ENCODE measurements around the gene TBC1D2. TPM values are rescaled to one million over a fixed set of nuclear protein-coding genes. Genes with fewer than 3 reads are reported as not detected.

The TBC1D2 gene
- total RNA-seq, 6 donors from 2014 or later: 62.4 to 217 (median 119) TPM

DNA sequence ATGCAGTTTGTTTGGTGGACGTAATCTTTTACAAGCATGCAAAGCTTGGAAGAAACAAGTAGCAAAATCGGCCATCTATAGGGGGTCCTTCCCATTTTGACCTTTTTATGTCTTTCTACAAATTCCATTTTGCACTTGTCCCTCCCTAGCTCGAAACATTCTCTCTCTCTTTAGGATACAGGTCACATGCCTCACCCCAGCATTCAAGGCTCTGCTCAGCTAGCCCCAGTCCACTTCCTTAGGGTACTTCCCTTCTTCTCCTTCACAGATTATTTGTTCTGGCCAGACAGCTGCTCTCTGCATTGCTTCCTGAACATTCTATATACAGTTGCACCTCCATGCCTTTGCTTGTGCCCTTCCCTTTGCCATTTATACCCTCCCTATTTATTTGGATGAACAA is 104.7 kb downstream of the TBC1D2 start:
- 59 to 67% methylated on average over 3 of the region's 3 CpGs for WGBS, 2 donors
- Histone ChIP-seq H3K4me3 (no peak overlapping the region), H3K27me3 (no peaks in the 10 kb centered on the region), H3K36me3 (no peaks in the 10 kb centered on the region), H3K27ac (peak overlapping the region in 1 of 4 donors; percentile 52), H3K4me1 (peaks cover 6 to 30% (median 24%) of the 10 kb centered on the region in 4 donors), H3K9me3 (no peaks in the 10 kb centered on the region)
- TF ChIP-seq POLR2AphosphoS5 (IDR thresholded peaks at IDR 0.05) (no peak), POLR2A (IDR thresholded peaks at IDR 0.05) (no peak), EP300 (IDR thresholded peaks at IDR 0.05) (no peak)
- TF ChIP-seq, protein P1, sequence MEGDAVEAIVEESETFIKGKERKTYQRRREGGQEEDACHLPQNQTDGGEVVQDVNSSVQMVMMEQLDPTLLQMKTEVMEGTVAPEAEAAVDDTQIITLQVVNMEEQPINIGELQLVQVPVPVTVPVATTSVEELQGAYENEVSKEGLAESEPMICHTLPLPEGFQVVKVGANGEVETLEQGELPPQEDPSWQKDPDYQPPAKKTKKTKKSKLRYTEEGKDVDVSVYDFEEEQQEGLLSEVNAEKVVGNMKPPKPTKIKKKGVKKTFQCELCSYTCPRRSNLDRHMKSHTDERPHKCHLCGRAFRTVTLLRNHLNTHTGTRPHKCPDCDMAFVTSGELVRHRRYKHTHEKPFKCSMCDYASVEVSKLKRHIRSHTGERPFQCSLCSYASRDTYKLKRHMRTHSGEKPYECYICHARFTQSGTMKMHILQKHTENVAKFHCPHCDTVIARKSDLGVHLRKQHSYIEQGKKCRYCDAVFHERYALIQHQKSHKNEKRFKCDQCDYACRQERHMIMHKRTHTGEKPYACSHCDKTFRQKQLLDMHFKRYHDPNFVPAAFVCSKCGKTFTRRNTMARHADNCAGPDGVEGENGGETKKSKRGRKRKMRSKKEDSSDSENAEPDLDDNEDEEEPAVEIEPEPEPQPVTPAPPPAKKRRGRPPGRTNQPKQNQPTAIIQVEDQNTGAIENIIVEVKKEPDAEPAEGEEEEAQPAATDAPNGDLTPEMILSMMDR (IDR thresholded peaks at IDR 0.05): no peak
- DNase-seq (no peak), ATAC-seq (ENCODE audit: low FRiP score in 2 of 2) (peak in 1 of 2 donors; percentile 48)

DNA sequence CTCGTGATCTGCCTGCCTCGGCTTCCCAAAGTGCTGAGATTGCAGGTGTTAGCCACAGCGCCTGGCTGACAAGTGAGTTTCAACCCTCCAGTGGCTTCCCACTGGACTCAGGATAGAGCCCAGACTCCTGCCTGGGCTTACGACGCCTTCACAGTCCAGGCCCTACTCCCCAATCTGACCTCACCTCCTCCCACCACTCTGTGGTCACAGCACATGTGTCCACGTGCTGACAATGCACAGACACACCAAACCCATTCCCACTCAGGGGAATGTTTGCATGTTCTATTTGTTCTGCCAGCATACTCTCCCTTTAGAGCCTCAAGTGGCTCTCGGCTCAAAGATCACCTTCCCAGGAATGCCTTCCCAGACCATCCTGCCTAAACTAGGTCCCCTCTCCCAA is 105.3 kb downstream of the TBC1D2 start:
- ATAC-seq (ENCODE audit: low FRiP score in 2 of 2): peak in 1 of 2 donors; percentile 36
- TF ChIP-seq POLR2AphosphoS5 (IDR thresholded peaks at IDR 0.05) (no peak), EP300 (IDR thresholded peaks at IDR 0.05) (no peak), POLR2A (IDR thresholded peaks at IDR 0.05) (no peak)
- TF ChIP-seq, protein P1 (IDR thresholded peaks at IDR 0.05): no peak
- DNase-seq: peak in 1 of 2 donors; percentile 30
- peaks cover 6 to 36% (median 29%) of the 10 kb centered on the region in 4 donors for H3K4me1 ChIP-seq
- H3K27me3 ChIP-seq: no peaks in the 10 kb centered on the region
- WGBS, 2 donors: 50 to 69% methylated on average over 3 to 7 of the region's 7 CpGs
- H3K27ac ChIP-seq: peak overlapping the region; percentile 27 to 63 (median 54)
- H3K36me3 ChIP-seq: no peaks in the 10 kb centered on the region
- no peaks in the 10 kb centered on the region for H3K9me3 ChIP-seq
- H3K4me3 ChIP-seq: no peak overlapping the region

DNA sequence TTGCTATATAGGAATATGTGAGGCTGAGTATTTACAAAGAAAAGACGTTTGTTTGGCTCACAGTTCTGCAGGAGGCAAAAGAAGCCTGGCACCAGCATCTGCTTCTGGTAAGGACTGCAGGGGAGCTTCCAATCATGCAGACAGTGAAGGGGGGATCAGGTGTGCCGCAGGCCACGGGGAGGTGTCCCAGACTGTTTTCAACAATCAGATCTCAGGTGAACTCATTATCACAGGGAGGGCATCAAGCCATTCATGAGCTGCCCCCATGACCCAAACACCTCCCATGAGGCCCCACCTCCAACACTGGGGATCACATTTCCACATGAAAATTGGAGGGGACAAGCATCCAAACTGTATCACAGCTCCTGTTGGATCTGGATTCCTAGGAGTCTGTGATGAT is 106.0 kb downstream of the TBC1D2 start:
- no peaks in the 10 kb centered on the region for H3K27me3 ChIP-seq
- DNase-seq: no peak
- TF ChIP-seq POLR2AphosphoS5 (IDR thresholded peaks at IDR 0.05) (no peak), EP300 (IDR thresholded peaks at IDR 0.05) (no peak), POLR2A (IDR thresholded peaks at IDR 0.05) (no peak)
- TF ChIP-seq, protein P1 (IDR thresholded peaks at IDR 0.05): no peak
- 58 to 76% methylated on average over 3 of the region's 3 CpGs for WGBS, 2 donors
- no peak overlapping the region for H3K4me3 ChIP-seq
- H3K36me3 ChIP-seq: no peaks in the 10 kb centered on the region
- H3K4me1 ChIP-seq: peaks cover 6 to 38% (median 31%) of the 10 kb centered on the region in 4 donors
- no peak for ATAC-seq (ENCODE audit: low FRiP score in 2 of 2)
- no peaks in the 10 kb centered on the region for H3K9me3 ChIP-seq
- H3K27ac ChIP-seq: peak overlapping the region in 2 of 4 donors; percentile 27 to 63

Small RNA genes within 50 kb of the gene (small RNA-seq; reads per million reads assigned to genes)
- gene MIR6854: 0.06 to 0.44 (median 0.21) reads per million in 4 donors

Other genes with a start within 250 kb of the TBC1D2 start
- 10 to 100 TPM; 41.4 to 75.5 (median 60.7) TPM for gene NANS, start 198.9 kb downstream of the TBC1D2 start, total RNA-seq
- gene TRIM14, start 136.4 kb downstream of the TBC1D2 start, total RNA-seq: 10 to 100 TPM; 28.6 to 52.1 (median 46.2) TPM
- gene CORO2A, start 63.0 kb downstream of the TBC1D2 start, total RNA-seq: 10 to 100 TPM; 10.5 to 22.8 (median 17.9) TPM

All from upper lobe of left lung (tissue), 6 donors.